NCI-H1694 treated with DMSO at 0.1 percent for 48 hours (cell line): ENCODE results near the gene ABHD6.
"Not testable (repeated sequence)": the region's sequence is repeated elsewhere in the genome, so short reads cannot be mapped to it uniquely, and the experiment has no call there.

Source experiments
- DNase-seq: peaks from one replicate; lab custom pipeline; 2025; lab: John Stamatoyannopoulos, UW

The ABHD6 gene, protein sequence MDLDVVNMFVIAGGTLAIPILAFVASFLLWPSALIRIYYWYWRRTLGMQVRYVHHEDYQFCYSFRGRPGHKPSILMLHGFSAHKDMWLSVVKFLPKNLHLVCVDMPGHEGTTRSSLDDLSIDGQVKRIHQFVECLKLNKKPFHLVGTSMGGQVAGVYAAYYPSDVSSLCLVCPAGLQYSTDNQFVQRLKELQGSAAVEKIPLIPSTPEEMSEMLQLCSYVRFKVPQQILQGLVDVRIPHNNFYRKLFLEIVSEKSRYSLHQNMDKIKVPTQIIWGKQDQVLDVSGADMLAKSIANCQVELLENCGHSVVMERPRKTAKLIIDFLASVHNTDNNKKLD

DNA sequence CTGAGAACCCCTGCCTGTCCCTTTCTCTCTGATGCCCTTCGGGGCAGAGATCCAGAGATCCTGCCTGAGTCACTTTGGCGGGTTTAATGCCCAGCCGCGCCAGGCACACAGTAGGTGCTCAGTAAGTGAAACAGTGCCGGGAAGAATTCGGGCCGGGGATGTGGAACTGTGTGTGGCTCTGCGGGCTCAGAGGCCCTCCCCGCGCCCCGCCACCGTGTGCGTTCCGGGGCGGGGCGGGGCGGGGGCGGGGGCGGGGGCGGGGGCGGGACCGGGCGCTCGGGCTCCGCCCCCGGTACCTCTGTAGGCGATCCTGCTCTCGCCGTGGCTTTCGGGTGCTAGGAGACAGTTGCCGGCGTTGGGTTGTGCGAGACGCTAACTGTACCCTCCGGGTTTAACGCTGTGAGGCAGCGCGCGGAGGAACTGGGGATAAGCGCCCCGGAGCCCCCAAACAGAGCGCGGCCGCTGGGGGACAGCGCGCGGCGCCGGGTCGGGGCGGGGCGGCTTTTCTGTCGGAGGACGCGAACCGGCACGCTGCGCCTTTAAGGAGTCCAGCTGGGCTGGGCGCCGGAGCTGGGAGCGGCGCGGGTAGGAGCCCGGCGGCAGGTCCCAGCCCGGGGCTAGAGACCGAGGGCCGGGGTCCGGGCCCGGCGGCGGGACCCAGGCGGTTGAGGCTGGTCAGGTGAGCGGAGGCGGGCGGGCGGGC lies at the start of gene ABHD6:
TSS of gene ABHD6 (plus strand) at position 555 of the 703 bp plus-strand sequence. CDS start 18,795 bp downstream, outside the sequence.
- DNase-seq, result peak; percentile 16

DNA sequence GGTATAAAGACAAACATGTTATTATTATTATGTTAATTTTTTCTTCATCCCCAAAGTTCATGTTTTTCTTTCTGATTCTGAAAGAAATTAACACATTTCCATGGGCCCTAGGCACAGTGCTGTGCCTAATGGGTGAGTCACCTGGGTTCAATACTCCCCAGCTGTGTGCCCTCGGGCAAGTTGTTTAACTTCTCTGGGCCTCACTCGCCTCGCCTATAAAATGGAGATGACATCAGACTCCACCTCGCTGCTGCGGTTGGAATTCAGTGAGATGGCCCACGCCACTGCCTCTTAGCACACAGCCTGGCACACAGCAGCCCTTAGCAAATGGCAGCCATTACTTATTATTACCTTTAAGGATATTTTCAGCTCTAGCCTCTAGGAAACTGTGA lies 49.4 kb upstream of the ABHD6 start:
- DNase-seq, result no peak

DNA sequence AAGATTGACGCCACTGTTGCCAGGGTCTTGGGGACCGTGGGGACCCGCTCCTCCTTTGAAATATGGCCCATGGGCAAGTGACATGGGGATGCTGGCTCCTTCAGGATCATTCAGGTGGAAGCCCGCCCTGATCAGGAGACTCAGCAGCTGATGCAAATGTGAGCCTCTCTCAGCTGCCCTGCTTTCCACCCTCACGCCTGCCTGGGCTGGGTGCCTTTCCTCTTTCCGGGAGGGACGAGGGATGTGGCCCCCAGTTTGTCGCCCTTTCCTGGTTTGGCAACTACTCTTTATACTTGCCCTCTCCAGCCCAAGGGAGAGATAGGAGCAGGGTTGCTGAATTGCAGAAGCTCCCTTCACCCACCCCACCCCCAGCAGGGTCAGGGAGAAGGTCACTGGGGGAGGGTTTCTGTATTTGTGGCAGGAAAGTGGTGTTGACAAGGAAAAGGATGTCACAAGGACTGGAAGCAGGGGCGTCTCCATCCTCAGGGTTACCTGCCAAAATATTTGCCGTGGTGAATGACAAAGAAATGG lies 48.6 kb upstream of the ABHD6 start:
- no peak for DNase-seq

DNA sequence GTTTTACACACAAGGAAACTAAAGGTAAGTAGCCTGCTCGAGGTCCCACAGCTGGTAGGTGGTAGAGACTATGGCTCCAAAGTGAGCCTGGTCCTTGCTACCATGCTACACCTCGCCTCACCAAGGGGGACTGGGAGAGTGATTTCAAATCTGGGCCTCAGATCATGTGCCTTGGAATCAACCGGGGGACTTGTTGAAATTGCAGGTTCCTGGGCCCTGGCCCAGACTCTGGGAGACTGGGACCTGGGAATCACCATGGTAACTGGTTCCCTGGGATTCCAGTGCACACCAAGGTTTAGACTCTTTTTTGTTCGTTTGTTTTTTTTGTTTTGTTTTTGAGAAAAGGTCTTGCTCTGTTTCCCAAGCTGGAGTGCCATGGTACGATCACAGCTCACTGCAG lies 47.9 kb upstream of the ABHD6 start:
- DNase-seq, result no peak

DNA sequence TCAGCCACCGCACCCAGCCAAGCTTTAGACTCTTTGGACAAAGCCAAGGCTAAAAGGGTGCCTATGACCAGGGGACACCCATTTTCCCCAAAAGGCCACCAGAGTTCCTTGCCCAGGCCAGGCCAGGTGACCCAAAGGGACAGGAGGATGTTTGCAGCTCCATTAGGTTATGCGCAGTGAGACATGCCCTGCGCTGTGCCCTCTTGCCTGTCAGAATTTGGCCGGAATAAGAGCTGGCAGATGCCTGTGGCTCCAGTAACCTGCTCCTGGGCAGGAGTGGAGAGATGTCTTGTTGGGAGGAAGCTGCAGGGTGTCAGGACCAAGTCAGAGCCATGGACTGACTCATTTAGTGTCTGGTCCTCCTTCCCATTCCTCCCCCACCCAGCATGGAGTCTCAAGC lies 47.3 kb upstream of the ABHD6 start:
- no peak for DNase-seq

DNA sequence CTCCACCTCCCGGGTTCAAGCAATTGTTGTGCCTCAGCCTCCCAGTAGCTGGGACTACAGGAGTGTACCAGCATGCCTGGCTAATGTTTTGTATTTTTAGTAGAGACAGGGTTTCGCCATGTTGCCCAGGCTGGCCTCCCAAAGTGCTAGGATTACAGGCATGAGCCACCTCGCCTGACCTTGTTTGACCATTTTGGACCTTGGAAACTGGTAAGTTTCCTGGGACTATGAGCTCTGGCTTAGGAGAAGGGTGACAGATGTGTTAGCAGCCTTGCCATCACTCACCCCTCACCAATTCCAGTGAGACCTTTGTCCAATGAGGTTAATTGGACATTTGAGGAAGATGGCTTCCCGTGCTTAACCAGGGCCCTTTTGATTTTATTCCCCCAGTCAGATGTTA lies 46.7 kb upstream of the ABHD6 start:
- DNase-seq, result no peak

DNA sequence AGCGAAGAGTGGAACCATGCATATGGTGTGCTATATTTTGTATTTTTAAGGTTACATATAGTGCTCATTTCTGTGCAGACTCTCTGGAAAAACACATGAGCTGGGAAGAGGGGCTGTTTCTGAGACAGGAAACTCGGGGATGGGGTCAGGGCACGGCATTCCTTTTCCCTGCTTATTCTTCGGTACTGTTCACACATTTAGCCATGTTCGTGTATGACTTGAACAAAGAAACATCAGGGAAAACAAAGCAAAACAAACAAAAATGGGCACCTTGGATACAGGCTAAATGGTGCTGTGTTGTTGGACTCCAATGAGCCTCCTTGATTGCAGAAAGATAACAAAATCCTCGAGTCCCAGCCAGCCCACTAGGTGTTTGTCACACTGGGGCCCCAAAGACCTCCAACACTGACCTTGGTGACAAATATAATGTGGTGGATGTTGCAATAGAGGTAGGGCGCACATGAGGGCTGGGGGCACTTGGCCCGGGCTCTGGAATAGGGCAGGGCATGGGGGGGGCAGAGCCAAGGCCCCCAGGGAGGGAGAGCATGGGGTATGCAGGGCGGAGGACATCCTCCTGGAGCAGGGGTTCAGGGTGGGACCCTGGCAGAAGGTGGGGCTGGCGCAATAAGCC lies 46.1 kb upstream of the ABHD6 start:
- DNase-seq, result no peak

DNA sequence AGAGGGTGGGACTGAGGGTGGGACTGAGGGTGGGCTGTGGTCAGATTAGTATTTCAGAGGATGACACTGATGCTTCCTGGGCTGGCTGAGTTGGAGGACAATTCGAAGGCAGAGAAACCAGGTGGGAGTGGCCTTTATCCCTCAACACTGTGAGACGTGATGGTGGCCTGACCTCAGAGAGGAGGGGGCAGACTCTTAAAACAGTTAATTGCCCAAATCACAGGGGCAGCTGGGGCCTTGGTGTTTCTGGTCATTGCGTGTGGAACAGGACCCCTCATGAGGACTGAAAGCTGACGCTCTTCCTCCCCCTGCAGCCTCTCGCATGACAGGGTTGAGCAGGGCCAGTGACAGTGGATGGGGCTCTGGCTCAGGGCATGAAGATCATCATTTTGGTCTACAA lies 45.5 kb upstream of the ABHD6 start:
- no peak for DNase-seq

DNA sequence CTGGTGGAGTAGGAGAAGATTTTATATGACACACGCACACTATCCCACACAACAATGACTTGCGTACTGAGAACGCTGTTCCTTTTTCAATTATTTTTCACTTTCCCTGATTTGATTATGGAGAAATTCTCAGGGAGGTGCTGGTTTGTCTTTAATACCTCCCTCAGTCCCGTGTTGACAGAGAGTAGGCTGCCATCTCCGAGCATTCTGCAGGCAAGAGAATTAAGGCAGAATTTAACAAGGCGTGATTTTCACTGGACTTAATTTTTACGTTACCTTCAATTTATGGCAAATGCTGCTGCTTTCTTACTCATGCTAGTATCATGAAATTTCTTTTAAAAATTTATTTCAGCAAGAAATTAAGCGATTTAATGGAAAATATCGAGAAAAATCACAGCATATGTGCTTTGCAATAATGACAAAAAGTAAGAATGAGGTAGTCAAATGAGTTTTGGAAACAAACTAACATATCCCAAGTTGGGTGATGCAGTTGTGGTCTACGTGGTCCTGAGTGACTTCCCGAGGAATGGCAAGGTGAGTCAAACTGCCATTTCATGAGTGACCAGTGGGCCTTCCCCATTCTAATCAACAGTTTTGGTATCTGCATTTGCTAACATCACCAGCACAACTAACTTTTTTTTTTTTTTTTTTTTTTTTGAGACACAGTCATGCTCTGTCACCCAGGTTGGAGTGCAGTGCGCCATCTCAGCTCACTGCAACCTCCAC lies 43.7 kb upstream of the ABHD6 start:
- no peak for DNase-seq

DNA sequence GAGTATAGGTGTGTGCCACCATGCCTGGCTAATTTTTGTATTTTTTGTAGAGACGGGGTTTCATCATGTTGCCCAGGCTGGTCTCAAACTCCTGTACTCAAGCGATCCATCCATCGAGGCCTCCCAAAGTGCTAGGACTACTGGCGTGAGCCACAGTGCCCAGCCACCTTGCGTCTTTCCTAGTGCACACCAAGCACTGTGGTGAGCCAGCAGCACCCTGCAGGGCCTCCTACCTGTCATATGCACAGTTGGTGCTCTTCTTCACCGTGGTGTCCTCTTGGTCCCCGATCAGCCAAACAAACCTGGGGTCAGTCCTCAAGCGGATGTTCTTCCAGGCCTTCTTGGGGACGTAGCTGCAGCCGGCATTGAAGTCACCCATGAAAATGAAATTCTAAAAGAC lies 40.0 kb upstream of the ABHD6 start:
- no peak for DNase-seq

DNA sequence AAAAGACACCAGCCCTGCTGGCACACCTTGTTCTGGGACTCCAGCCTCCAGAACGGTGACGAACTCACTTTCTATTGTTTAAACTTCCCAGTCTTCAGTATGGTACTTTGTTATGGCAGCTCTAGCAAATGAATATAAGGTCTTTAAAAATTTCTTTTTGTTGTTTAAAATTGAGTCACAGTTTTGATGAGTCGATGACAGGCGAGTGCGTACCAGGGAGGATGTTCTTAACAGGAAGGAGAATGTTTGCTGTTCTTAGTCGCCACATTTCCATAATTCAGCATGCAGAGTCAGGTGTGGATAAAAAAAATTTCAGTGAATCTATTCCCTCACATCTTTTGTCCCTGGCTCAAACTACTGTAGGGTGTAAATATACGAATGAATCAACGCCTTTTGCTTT lies 39.2 kb upstream of the ABHD6 start:
- no peak for DNase-seq

DNA sequence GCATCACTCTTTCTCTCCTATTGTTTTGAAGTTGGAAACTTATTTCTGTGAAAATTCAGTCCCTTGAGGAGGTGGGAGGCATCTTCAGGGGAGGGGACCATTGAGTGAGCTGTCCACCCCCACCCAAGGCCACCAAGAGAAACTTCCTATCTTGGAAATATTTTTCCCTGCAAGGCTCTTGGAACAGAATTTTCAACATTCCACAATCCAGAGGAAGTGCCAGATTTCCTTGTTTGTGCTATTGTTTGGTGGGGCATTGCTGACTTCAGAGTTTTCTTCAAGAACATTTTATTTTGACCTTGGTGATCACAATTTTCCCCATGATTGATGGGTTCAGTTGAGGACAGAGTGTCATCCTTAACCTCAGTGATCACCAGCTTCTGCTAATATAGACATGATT lies 38.8 kb upstream of the ABHD6 start:
- no peak for DNase-seq

DNA sequence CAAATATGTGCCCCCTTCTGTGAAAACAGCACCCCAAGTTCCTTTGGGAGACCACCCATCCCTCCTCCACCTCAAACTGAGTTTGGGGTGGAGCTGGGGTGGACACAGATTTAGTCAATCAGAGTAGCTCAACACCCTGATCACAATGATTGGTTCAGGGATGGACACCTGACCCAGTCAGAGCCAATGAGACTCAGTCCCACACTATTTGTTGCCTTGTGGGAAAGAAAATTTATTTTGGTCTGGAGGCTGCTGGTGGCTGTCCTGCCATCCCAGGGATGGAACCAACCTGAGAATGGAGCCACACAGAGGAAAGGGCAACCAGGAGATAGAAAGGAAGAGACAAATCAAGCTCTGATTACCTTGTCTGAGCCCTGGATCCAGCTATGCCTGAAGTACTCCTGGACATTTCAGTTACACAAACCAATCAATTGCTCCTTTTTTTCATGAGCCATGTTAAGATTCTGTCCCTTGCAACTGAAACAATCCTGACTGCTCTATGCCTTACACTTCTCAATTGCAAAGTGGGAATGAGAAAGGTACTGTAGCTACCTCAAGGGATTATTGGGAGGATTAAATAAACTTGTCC lies 37.4 kb upstream of the ABHD6 start:
- no peak for DNase-seq

DNA sequence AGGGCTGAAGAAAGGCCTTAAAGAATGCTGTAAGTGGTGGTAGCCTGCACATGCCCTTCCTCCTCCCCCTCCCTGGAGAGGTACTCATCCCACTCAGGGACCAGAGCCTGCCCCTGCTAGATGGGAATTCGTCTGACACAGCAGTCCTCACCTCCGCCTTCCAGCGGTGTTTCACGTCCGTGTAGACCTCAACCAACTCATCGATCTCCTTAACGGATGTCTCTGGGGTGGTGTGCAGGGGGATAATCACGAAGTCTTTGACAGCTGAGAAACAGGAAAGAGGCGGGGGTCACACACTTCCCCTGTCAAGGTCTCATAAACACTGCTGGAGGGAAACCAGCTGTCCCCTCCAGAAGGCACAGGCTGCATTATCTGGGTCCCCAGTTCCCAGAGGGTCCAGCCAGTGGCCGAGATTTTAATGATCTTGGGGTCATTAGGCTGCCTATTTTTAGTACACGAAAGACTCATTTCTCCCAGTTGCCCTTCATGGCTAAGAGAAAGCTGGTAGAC lies 36.7 kb upstream of the ABHD6 start:
- DNase-seq, result no peak

DNA sequence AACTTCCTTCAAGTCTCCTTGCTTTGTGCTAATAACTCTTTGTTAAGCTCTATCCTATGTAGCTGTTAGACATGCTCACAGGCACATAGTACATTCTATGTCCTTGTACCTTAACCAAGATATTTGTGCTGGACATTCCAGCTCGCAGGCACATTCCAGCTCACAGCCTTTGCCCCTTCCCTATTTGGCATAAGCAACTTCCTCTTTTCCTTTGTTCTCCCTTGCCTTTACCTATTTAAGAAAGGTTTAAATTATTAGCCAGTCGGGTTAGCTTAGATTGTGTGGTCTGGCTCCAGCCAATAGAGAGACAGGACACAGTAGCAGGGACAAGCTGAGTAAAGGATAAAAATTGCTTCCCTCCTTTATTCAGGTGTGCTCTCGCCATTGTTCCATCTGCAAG lies 36.1 kb upstream of the ABHD6 start:
- DNase-seq, result not testable (repeated sequence)

DNA sequence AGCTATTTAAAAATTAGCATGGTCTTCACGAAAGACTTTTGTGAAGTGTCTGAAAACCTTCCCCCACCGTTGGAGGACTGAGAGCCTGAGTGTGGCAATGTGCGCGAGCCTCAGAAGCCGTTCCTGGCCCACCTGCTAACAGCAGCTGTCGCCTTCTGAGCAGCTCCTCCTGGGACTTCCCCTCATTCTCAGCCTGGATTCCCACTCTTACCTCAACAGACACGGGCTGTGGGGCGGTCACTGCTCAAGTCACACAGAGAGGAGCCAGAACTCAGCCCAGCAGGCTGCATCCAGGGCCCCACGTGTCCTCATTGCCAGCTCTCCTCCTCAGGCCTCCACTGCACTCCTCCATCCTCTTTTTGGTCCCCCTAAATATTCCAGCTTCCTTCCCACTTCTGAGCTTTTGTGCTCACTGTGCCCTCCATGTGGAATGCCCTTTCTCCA lies 34.7 kb upstream of the ABHD6 start:
- DNase-seq, result no peak

DNA sequence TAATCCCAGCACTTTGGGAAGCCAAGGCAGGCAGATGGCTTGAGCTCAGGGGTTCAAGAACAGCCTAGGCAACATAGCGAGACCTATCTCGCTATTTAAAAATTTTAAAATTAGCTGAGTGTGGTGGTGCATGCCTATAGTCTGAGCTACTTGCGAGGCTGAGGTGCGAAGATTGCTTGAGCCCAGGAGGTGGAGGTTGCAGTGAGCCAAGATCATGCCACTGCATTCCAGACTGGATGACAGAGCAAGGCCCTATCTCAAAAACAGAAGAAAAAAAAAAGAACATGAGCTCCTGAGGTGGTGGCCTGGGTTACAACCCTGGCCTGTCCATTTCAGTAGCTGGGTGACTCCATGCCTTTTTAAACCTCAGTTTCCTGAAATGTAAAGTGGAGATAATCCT lies 34.1 kb upstream of the ABHD6 start:
- no peak for DNase-seq

DNA sequence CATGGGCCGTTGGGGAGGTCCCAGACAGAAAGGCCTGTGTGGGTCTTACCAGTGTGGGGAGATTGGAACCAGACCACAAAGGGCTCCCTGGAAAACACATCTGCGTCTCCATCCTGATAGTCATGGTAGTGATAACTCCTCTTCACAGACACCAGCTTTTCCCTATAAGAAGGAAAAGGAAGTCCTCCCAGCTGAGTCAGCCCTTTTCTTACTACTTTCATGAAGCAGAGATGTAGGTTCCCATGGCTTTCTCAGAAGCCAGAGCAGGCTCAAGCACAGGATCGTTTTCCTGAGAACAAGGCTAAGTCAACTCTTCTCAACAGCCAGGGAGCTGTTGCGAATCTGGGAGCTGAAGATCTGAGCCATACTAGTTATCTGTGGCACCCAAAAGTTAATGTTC lies 32.9 kb upstream of the ABHD6 start:
- no peak for DNase-seq

DNA sequence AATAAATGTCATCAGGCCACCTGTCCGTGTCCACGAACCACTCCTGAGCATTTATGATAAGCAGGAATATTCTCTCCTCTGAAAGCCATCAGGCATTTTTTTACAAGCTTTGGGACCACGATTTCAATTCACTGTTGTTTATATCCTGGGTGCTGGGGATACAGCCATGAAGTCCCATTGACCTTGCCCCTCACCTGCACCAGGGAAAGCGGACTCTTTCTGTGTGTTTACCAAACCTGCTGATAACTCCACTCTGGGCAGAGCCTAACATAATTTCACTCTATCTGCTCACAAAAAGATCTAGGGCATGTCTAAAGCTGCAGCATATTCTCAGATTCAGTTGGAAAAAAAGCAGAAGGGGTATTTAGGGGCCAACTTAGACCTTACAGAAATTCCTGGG lies 31.6 kb upstream of the ABHD6 start:
- no peak for DNase-seq

DNA sequence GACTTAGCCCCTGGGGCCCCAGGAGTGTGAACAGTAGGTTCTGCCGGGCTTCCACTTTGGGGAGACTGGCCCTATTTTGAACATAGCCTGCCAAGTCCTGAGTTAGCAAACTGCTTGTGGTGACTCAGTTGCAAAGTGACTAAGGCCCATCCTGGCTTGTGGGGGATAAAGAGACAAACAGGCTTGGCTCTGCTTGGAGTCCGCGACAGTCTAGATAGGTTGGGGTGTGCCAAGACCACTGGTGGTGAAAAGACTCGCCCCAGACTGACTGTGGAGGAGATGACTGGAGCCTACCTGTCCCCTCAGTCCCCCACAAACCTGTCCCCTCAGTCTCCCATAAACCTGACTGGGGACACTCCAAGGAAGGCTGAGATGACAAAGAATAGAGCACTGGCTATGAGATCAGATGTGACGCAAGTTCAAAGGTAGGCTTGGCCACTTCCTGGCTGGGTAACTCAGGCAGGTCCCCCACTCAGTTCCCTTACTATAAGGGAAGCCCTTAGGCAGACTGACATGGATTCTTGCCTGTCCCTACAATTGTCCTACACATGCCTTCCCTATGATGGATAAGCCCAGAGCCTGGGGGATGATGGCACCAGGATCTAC lies 31.1 kb upstream of the ABHD6 start:
- no peak for DNase-seq

DNA sequence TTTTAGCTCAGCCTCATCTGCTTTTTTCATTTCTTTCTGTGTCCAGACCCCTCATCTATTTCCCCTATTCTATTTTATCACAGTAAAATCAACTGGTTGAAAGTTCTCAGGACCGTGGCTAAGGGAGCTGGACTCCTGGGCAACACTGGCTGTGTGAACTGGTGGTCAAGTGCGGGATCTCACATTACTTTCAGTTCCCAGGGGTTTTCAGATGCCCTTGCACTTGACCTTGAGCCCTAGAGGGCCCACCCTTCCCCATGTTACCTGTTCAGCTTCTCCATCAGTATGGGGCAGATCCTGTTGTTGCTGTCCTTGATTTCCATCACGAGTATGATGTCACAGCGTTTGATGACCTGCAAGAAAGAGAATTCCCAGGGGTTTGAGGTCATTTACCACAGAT lies 29.6 kb upstream of the ABHD6 start:
- DNase-seq, result no peak
